HG03460 (cell line): ENCODE results near the gene CSF1.

Experiments
- ATAC-seq: cut with Tn5 transposase; IDR thresholded peaks from one replicate; pipeline ENCODE4 v1.9.1; 2021; ENCODE audit not compliant: unreplicated experiment

Gene CSF1

DNA sequence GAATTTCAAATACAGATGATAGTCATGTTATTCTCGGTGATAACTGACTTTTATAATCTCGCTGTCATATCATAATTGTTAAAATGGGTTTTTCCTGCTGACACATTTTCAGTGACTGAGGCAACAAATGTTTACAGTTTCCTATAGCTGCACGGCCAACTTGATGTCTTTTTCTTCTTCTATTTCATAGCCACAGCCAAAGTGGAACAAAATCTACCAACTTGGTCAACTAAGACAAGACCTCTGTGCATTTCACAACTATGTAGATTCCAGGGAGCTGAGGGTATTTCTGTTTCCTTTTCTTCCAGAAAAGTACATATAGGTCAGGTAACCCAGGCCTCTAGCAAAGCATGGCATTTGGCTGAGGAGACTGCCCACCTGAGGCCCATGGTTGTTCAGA, 63.5 kb downstream of the CSF1 start:
- ATAC-seq, result no peak

DNA sequence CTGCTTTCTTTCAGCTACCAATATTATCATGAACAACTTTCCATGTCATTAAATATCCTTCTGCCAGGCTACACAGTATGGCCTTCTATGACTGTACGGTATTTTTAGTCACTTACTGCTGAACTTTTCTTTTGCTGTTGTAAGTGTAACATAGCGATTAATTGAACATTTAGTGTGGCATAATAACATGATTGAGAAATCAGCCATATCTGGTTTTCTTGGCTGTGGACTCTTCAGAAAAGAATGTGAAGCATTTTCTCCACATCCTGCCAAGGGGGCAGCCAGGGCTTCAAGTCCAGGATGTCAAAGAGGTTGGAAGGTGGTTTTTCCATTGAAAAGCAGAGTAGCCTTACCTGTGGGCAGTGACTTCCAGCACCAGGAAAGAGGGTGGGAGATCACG, 65.1 kb downstream of the CSF1 start:
- ATAC-seq, result no peak

DNA sequence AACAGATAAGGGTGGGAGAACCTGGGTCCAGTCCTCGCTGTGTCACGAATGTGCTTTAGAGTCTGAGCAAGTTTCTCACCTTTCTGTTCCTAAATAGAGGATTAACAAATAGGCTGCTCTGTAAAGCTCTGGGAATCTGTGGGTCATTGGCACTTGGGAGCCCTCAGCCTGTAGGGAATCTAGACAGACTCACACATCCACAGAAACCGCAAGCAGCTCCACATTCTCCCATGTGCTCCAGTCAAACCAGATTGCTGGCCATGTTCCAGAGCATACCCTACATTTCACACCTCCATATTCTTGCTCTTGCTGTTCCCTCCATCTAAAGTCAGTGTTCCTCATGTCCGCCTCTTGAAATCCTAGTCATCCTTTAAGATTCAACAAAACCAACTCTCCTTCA, 66.1 kb downstream of the CSF1 start:
- ATAC-seq, result no peak

DNA sequence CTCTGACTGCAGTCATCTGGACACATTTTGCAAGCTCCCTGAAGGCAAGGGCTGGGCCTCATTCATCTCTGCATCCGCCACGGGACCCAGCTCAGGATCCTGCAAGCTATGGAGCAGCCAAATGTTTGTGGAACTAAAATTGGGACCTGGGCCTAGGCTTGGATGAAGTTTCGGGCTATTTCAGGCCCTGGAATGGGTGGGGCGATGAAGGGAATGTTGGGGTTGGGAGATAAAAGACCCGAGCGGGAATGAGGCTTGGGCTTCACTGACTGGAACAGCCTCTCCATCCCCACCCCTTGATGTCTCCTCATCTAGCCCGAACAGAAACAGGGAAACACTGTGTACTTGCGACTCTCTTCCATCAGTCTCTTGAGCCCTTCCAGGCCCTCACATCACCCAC, 66.6 kb downstream of the CSF1 start:
- no peak for ATAC-seq

DNA sequence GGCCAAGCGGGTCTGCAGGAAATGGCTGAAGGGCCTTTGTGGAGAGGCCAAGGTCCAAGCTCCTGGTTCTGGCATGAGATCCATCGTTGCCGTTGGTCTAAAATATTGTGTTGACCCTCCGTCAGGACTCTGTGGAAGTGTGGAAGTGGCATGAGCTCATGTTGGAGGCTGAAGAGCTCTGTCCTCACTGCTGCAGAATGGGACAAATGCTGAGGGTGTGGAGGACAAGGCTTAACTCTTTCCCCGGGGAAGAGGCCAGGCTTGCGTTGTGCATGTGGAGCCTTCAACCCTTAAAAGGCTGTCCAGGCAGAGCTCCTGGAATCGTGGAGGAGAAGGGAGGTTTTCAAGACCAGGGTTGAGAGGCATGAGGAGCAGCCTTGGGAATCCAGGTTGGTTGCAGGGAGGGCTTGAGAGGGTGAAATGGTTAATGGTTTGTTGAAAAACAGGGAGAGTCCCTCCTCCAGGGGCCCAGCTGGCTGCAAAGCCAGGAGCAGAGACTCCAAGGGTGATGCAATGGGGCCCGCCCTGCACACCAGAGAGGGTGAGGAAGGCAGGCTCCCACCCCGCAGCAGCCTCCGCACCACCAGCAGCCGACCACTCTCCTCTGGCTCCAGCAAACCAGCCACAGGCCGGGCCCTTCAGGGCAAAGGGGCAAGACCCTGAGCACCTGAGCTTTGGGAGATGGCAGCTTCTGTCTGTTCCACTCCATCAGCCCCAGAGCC, 67.2 kb downstream of the CSF1 start:
- ATAC-seq, result no peak

DNA sequence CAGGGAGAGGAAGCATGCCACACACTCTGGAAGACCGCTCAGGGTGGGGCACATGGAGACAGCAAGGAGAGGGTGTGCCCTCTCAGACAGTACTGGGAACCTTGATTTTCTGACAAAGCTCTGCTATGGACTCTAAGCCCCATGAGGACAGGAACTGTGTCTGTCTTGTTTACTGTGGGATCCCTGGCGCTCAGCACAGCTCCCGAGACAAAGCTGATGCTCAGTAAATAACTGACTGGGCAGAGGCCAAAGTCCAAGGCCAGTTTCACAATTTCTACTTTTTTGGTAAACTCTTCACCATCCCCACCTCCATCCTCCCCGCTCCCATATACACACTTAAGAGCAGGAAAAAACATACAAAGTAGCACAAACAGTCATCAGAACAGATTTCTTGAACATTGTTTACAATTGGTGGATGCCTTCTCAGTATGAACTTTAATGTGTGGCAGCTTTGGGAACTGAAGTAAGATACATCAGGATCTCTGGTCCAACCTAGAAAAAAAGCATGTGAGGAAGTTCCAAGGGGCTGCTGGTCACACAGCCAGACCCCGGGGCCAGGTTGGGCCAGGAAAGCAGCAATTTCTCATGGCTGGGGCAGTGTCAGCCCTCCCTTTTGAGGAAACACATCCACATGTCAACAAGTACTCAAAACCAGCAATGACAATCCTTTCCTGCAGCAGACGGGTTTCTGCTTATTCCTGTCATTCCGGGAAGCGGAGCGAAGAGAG, 68.3 kb downstream of the CSF1 start:
- ATAC-seq, result no peak

DNA sequence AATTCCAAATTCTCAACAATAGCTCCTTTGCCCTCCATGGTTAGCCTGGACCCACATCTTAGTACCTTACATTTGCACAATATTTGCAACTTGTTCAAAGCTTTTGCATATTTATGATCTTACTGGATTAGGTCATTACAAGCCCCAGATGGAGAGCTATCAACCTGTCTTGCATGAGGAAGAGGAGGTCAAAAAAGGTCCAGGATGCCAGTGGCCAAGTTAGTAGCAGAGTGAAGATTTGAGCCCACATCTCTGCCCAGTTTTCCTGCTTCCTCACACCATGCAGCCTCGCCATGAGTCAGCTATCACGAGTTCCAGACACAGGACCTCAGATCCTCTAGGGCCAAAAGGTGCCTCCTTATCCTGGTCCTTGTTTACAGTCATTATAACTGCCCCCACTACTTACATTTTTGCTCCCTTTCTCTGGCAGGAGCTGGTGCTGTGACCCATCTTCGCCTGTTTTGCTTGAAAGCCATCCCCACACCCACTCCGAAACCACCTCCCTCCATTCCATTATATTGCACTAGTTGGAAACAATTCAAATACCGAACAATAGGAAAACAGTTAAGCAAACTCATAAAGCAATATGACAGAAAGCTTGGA, 68.9 kb downstream of the CSF1 start:
- no peak for ATAC-seq
